Spleen (tissue), 11 donors: Measurements from ENCODE around the gene MAPK4. TPM values are rescaled to one million over a fixed set of nuclear protein-coding genes. Genes with fewer than 3 reads are reported as not detected.

Experiments used
- DNase-seq: peaks from one replicate; pipeline ENCODE4 v3.0.0-alpha.2; 2020
- H3K27ac ChIP-seq, 8 donors: fragments of 200-600 bp; sonication (generic) in 7 of 8; 1 replicate in 4 of 8; 2 replicates in 4 of 8; pipeline versions ENCODE4 v1.5.0 to v1.8.0; 2016 to 2021; ENCODE audit warnings: inconsistent platforms in 4 of 8, mild to moderate bottlenecking in 4 of 8, moderate library complexity in 1 of 8
- H3K27me3 ChIP-seq, 7 donors: fragments of 200-600 bp; sonication (generic) in 6 of 7; replicated peaks in 1 of 7; 1 replicate in 4 of 7; 2 replicates in 3 of 7; pipeline versions ENCODE4 v1.5.0 to v1.8.0; 2016 to 2021; ENCODE audit warnings: inconsistent platforms in 3 of 7, mild to moderate bottlenecking in 1 of 7
- H3K36me3 ChIP-seq, 6 donors: fragments of 200-600 bp; sonication (generic) in 5 of 6; 1 replicate in 4 of 6; 2 replicates in 2 of 6; pipeline versions ENCODE4 v1.5.0 to v1.8.0; 2016 to 2021; ENCODE audit warnings: inconsistent platforms in 2 of 6
- H3K4me1 ChIP-seq, 6 donors: fragments of 200-600 bp; sonication (generic) in 5 of 6; 1 replicate in 3 of 6; 2 replicates in 3 of 6; pipeline versions ENCODE4 v1.5.0 to v1.8.0; 2016 to 2021; ENCODE audit warnings: inconsistent platforms in 3 of 6
- H3K4me3 ChIP-seq, 8 donors: fragments of 200-600 bp; sonication (generic) in 7 of 8; 1 replicate in 4 of 8; 2 replicates in 4 of 8; pipeline versions ENCODE4 v1.5.0 to v1.8.0; 2016 to 2021; ENCODE audit warnings: inconsistent platforms in 4 of 8, mild to moderate bottlenecking in 4 of 8, moderate library complexity in 2 of 8
- H3K9me3 ChIP-seq, 8 donors: fragments of 200-600 bp; sonication (generic) in 7 of 8; 1 replicate in 4 of 8; 2 replicates in 4 of 8; pipeline versions ENCODE4 v1.5.0 to v1.8.0; 2016 to 2021; ENCODE audit warnings: inconsistent platforms in 4 of 8
- POLR2A ChIP-seq, 3 donors: fragments of 450-650 bp; IDR thresholded peaks; one replicate each; pipeline ENCODE4 v1.5.1; 2017; ENCODE audit warnings: antibody characterized with exemption in 3 of 3, mild to moderate bottlenecking in 1 of 3
- POLR2AphosphoS5 ChIP-seq, 3 donors: sonication (generic); formaldehyde crosslinking; IDR thresholded peaks; one replicate each; pipeline ENCODE4 v1.5.1; 2017; ENCODE audit warnings: antibody characterized with exemption in 3 of 3
- WGBS, 5 donors: extraction: QIAGEN DNeasy Blood & Tissue Kit in 3 of 5; methylation state at CpG; one replicate each; pipeline versions ENCODE4 v1.1.5 to v1.1.7; 2013 to 2018; 5-methylcytosine and 5-hydroxymethylcytosine counted together
- intact Hi-C: fragments of 100-400 bp; cut with DNase I; formaldehyde crosslinking; loops from one replicate; pipeline ENCODE4 v1.15.0; 2023; ENCODE audit warnings: low total_unique reads
- polyA plus RNA-seq, 3 donors: library from polyadenylated mRNA; stranded (reverse); fragments of 200-250 nt; gene quantifications; one replicate each; pipeline ENCODE4 v1.2.1, GENCODE V29; 2013
- total RNA-seq, 7 donors: library from RNA; depleted of rRNA in 3 of 7; stranded (reverse); fragments of >200 nt in 3 of 7; fragmentation: NEBNext Ultra II Directional in 4 of 7; extraction: Animal tissue kit (Norgen Biotek cat#: 25700) in 4 of 7; gene quantifications; one replicate each; pipeline versions ENCODE4 v1.1.0 to v1.2.1, GENCODE V29; 2016 to 2021
- TF ChIP-seq, protein P1 (sequence below), 11 experiments: fragments of 200-600 bp in 7 of 11; fragments of 450-650 bp in 4 of 11; sonication (generic) in 4 of 11; IDR thresholded peaks in 8 of 11; conservative IDR thresholded peaks in 3 of 11; 1 replicate in 7 of 11; 2 replicates in 4 of 11; pipeline versions ENCODE4 v1.4.0 to v1.8.0; 2016 to 2021; ENCODE audit warnings: antibody characterized with exemption in 11 of 11, inconsistent platforms in 4 of 11, mild to moderate bottlenecking in 1 of 11
- donor health status: healthy with polysubstance abuse.
- donor health status: DM: no; HTN: no; CAD: no; lungs with moderate emphysema.
- donor health status: DM: no; HTN: no; CAD: no.
- donor health status: Bipolar disorder and iron deficiency.
- donor health status: healthy.
- donor health status: DM: no; HTN: no; CAD: no.
- donor health status: DM: yes; HTN: yes; CAD: no.

The MAPK4 gene
- total and polyA plus RNA-seq, 10 donors = 0.02 to 0.29 (median 0.20) TPM; not detected in 4

DNA sequence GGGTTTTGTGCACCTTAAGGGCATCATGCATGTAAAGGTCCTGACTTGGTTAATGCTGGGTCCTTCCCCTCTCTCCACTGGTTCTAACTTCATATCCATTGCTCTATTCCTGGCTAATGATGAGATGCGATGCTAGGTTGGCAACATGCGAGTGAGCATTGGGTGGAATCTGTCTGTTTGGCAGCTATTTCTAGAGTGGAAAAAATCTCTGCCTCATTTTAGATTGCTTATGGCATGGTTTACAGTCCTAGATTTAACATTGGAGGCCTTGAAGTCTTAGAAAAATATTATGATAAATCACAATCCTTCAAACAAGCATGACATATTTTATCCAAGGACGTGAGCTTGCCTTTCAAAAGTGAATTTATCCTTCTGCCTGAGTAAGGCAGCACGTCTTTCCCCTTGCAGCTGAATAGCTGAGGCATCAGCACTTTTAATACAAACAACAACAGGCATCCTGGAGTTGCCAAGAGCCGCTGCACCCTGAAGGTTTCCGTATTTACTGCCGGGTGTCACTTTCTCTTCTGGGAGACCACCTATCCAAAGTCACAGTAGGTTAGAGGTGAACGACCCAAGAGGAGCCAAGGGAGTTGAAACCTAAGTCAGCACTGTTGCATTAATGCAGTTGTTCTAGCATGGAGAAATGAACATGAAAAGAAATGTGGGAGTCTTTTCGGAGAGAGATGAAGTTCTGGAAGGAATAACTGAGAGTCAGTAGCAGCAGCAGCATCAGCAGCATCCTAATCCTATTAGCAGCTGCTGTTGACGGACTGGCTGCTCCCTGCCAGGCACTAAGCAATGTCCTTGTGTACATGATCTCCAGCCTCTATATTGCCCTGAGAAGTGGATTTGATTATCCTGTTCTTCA is 78.4 kb downstream of the MAPK4 start:
- no peak for DNase-seq
- H3K27ac ChIP-seq = no peak overlapping the region
- TF ChIP-seq POLR2AphosphoS5 (IDR thresholded peaks at IDR 0.05) = no peak
- TF ChIP-seq, protein P1, sequence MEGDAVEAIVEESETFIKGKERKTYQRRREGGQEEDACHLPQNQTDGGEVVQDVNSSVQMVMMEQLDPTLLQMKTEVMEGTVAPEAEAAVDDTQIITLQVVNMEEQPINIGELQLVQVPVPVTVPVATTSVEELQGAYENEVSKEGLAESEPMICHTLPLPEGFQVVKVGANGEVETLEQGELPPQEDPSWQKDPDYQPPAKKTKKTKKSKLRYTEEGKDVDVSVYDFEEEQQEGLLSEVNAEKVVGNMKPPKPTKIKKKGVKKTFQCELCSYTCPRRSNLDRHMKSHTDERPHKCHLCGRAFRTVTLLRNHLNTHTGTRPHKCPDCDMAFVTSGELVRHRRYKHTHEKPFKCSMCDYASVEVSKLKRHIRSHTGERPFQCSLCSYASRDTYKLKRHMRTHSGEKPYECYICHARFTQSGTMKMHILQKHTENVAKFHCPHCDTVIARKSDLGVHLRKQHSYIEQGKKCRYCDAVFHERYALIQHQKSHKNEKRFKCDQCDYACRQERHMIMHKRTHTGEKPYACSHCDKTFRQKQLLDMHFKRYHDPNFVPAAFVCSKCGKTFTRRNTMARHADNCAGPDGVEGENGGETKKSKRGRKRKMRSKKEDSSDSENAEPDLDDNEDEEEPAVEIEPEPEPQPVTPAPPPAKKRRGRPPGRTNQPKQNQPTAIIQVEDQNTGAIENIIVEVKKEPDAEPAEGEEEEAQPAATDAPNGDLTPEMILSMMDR (IDR thresholded peaks at IDR 0.05 in 8 of 11, conservative IDR thresholded peaks at IDR 0.05 in 3 of 11) = no peak
- no peak for TF ChIP-seq POLR2A (IDR thresholded peaks at IDR 0.05)
- H3K27me3 ChIP-seq = no peaks in the 10 kb centered on the region
- intact Hi-C loops = no loop called here
- no peaks in the 10 kb centered on the region for H3K4me1 ChIP-seq
- no peak overlapping the region for H3K4me3 ChIP-seq
- H3K36me3 ChIP-seq = no peaks in the 10 kb centered on the region
- 69 to 84% (median 75%) methylated on average over 10 of the region's 10 CpGs for WGBS, 5 donors
- no peaks in the 10 kb centered on the region for H3K9me3 ChIP-seq

DNA sequence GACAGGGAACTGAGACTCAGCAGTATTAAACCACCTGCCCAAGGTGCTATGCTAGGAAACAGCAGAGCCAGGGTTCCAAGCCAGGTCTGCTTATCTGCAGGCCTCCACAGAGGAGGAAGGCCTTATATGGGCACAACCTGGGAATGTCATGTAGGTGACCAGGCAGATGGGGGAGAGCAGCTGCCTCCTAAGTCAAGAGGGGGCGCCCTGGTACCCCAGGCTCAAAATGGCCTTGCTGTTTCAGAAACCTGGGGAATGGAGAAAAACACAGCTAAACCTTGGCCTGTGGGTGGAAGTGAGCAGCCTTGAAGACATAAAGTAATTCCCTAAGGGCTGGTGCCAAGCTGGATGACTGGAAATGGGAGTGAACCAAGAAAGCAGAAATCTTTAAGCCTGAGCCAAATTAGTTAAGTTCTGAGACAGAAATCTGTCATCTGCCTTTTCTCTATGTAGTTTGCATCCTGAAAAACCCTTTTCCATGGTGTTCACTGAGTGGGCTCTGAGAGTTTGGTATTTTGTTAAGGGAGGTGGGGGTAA is 79.1 kb downstream of the MAPK4 start:
- no peak for DNase-seq
- WGBS, 5 donors = 82 to 100% (median 94%) methylated on average over 1 of the region's 1 CpG
- no peak for TF ChIP-seq POLR2AphosphoS5 (IDR thresholded peaks at IDR 0.05)
- TF ChIP-seq POLR2A (IDR thresholded peaks at IDR 0.05) = no peak
- TF ChIP-seq, protein P1 (IDR thresholded peaks at IDR 0.05 in 8 of 11, conservative IDR thresholded peaks at IDR 0.05 in 3 of 11) = no peak
- Histone ChIP-seq H3K27me3 (no peaks in the 10 kb centered on the region), H3K4me3 (no peak overlapping the region), H3K9me3 (no peaks in the 10 kb centered on the region), H3K4me1 (no peaks in the 10 kb centered on the region), H3K36me3 (no peaks in the 10 kb centered on the region), H3K27ac (no peak overlapping the region)
- intact Hi-C loops = no loop called here

DNA sequence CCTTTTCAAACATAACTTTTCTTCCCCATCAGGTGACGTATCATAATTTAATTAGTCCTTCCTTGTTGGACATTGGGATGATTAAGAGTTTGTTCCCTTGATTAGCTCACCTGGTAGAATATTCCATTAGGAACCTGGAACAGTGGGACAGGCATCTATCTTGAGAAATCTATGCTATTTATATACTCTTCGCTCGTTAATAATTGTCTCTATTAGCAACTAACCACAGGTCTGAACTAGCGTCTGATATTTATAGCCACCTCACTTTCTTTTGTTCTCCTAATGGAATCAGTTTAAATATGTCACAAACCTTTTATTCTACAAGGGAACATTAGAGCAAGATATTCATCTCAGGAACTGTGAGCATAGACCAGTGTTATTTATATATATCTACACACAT is 79.8 kb downstream of the MAPK4 start:
- no peak for DNase-seq
- Histone ChIP-seq H3K27me3 (no peaks in the 10 kb centered on the region), H3K4me1 (no peaks in the 10 kb centered on the region), H3K9me3 (no peaks in the 10 kb centered on the region), H3K4me3 (no peak overlapping the region), H3K27ac (no peak overlapping the region), H3K36me3 (no peaks in the 10 kb centered on the region)
- 76 to 85% (median 81%) methylated on average over 4 of the region's 4 CpGs for WGBS, 5 donors
- intact Hi-C loops = no loop called here
- TF ChIP-seq, protein P1 (IDR thresholded peaks at IDR 0.05 in 8 of 11, conservative IDR thresholded peaks at IDR 0.05 in 3 of 11) = no peak
- TF ChIP-seq POLR2A (IDR thresholded peaks at IDR 0.05) (no peak), POLR2AphosphoS5 (IDR thresholded peaks at IDR 0.05) (no peak)

DNA sequence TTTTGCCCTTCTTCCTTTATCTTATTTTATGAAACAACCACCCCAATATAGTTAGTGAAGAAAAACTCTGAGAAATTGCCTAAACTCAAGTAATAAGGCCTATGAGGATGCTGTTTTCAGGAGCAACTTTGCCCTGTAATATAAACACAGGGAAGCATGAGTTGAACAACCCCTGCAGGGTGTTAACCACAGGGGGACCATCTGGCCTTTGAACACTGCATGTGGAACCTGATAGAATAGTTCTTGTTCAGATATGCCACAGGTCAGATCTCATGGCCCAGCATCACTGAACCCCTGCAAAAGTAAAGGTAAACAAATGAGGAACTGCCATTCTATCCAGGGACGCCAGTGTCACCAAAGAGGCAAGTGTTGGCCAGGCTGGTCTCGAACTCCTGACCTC is 82.6 kb downstream of the MAPK4 start:
- no peak for DNase-seq
- no peaks in the 10 kb centered on the region for H3K9me3 ChIP-seq
- H3K27me3 ChIP-seq = no peaks in the 10 kb centered on the region
- no peak overlapping the region for H3K27ac ChIP-seq
- WGBS, 5 donors = 83 to 94% (median 88%) methylated on average over 2 of the region's 2 CpGs
- H3K36me3 ChIP-seq = no peaks in the 10 kb centered on the region
- TF ChIP-seq, protein P1 (IDR thresholded peaks at IDR 0.05 in 8 of 11, conservative IDR thresholded peaks at IDR 0.05 in 3 of 11) = no peak
- TF ChIP-seq POLR2A (IDR thresholded peaks at IDR 0.05) (no peak), POLR2AphosphoS5 (IDR thresholded peaks at IDR 0.05) (no peak)
- H3K4me3 ChIP-seq = no peak overlapping the region
- intact Hi-C loops = no loop called here
- no peaks in the 10 kb centered on the region for H3K4me1 ChIP-seq
